Pancreas (tissue), 10 donors: ENCODE data around the gene RSAD2. TPM values are rescaled to one million over a fixed set of nuclear protein-coding genes. Genes with fewer than 3 reads are reported as not detected.

Experiments used
- ATAC-seq, 4 donors: fragments of 200-7000 bp; cut with Tn5 transposase; one replicate each; pipeline versions ENCODE4 v1.8.0 to v1.9.1; 2020; ENCODE audit warnings: mild to moderate bottlenecking in 4 of 4, moderate library complexity in 4 of 4
- DNase-seq, 6 donors: peaks; one replicate each; pipeline ENCODE4 v3.0.0-alpha.2; 2020
- FAIRE-seq: peaks from 2 replicates; lab custom pipeline; 2012; peaks lifted over from hg19 to GRCh38; lab: Jason Lieb, UNC
- H3K27ac ChIP-seq, 4 donors: fragments of 200-600 bp; sonication (generic); 1 replicate in 3 of 4; 2 replicates in 1 of 4; pipeline versions ENCODE4 v1.5.0 to v1.8.0; 2020
- H3K27me3 ChIP-seq, 4 donors: fragments of 200-600 bp; one replicate each; pipeline ENCODE4 v1.8.0; 2021
- H3K36me3 ChIP-seq, 3 donors: fragments of 200-600 bp; sonication (generic) in 1 of 3; one replicate each; pipeline versions ENCODE4 v1.5.0 to v1.8.0; 2020 to 2021
- H3K4me1 ChIP-seq, 3 donors: fragments of 200-600 bp; one replicate each; pipeline ENCODE4 v1.8.0; 2021
- H3K4me3 ChIP-seq, 4 donors: fragments of 200-600 bp; sonication (generic) in 2 of 4; one replicate each; pipeline versions ENCODE4 v1.5.0 to v1.8.0; 2020 to 2021
- H3K9me3 ChIP-seq, 4 donors: fragments of 200-600 bp; one replicate each; pipeline ENCODE4 v1.8.0; 2021
- WGBS, 2 donors: extraction: QIAGEN DNeasy Blood & Tissue Kit; methylation state at CpG; one replicate each; pipeline ENCODE4 v1.1.7; 2013; 5-methylcytosine and 5-hydroxymethylcytosine counted together
- intact Hi-C, 3 donors: fragments of 100-400 bp; cut with DNase I; formaldehyde crosslinking; loops; one replicate each; pipeline versions ENCODE4 v1.11.1 to v1.14.2; 2022
- polyA plus RNA-seq, 2 donors: library from polyadenylated mRNA; stranded (reverse); fragments of 200-250 nt; gene quantifications; one replicate each; pipeline ENCODE4 v1.2.3, GENCODE V29; 2013
- total RNA-seq, 6 donors: library from RNA; stranded (reverse); fragmentation: NEBNext Ultra II Directional in 4 of 6; extraction: Animal tissue kit (Norgen Biotek cat#: 25700) in 4 of 6; gene quantifications; one replicate each; pipeline versions ENCODE4 v1.2.1 to v1.2.4, GENCODE V29; 2021 to 2023
- TF ChIP-seq, protein P1 (sequence below), 4 donors: fragments of 200-600 bp; sonication (generic) in 3 of 4; IDR thresholded peaks; one replicate each; pipeline versions ENCODE4 v1.5.0 to v1.8.0; 2021; ENCODE audit warnings: antibody characterized with exemption in 4 of 4
- donor health status: healthy with polysubstance abuse.
- donor health status: DM: no; HTN: no; CAD: no; lungs with moderate emphysema.
- donor health status: DM: no; HTN: no; CAD: no.
- donor health status: control.
- donor health status: control.
- donor health status: Bipolar disorder and iron deficiency.
- donor health status: DM: yes; HTN: yes; CAD: no.
- donor health status: DM: no; HTN: no; CAD: no.
- donor health status: DM: no; HTN: no; CAD: no.
- donor health status: DM: yes; HTN: yes; CAD: no.

RSAD2 gene
- total and polyA plus RNA-seq, 8 donors: 0.60 to 2.9 (median 1.9) TPM

DNA sequence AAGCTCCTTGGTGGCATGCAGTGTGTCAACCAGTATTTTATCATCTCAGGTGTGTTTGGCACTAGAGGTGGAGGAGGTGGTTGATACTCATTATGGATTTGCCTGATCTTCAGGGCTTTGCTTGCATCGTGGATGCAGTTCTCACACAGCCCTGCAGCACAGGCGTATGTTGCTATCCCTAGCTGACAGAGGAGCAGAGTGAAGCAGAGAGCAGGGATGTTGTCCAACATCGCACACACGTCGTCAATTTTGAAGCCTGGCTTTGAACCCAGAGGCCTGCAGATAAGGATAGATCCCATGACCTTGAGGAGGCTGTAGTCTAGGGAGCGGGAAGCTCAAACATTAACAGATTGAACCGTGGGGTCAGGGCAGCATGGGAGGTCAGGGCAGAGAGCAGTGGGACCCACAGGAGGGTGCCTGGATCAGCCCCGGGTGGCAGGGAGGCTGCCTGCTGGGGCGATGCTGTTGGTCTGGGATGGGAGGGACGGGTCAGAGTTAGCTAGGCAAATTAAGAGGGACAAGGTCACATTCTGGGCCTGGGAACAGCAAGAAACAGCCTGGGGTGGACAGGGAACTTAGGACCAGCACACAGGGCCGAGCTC, 43.8 kb downstream of the RSAD2 start:
- H3K27ac ChIP-seq: peak overlapping the region; percentile 28 to 68 (median 31)

DNA sequence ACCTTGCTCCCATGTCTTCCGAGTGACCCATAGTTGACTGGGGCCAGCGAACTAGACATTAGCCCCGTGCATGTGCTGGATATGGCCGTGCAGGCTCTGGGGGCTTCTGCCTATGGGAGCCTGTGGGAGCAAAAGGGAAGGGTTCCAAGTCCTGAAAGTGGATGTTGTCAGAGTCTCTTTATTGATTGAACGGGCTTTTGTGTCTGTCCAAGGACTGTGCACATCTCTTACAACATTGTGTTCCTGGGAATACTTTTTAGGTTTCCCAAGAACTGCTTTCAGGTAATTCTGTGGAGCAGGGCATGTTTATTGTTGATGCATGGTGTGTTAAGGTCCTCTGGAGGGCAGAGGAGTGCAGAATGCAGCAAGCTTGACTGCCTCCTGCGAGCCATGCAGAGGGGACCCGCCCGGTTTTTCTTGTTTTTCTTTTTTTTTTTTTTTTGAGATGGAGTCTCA, 44.7 kb downstream of the RSAD2 start:
- Histone ChIP-seq H3K4me3 (no peak overlapping the region), H3K36me3 (no peaks in the 10 kb centered on the region), H3K27ac (peak overlapping the region in 1 of 4 donors; percentile 28), H3K27me3 (no peaks in the 10 kb centered on the region), H3K9me3 (no peaks in the 10 kb centered on the region), H3K4me1 (peaks cover 22 to 67% (median 66%) of the 10 kb centered on the region in 3 donors)
- TF ChIP-seq, protein P1, sequence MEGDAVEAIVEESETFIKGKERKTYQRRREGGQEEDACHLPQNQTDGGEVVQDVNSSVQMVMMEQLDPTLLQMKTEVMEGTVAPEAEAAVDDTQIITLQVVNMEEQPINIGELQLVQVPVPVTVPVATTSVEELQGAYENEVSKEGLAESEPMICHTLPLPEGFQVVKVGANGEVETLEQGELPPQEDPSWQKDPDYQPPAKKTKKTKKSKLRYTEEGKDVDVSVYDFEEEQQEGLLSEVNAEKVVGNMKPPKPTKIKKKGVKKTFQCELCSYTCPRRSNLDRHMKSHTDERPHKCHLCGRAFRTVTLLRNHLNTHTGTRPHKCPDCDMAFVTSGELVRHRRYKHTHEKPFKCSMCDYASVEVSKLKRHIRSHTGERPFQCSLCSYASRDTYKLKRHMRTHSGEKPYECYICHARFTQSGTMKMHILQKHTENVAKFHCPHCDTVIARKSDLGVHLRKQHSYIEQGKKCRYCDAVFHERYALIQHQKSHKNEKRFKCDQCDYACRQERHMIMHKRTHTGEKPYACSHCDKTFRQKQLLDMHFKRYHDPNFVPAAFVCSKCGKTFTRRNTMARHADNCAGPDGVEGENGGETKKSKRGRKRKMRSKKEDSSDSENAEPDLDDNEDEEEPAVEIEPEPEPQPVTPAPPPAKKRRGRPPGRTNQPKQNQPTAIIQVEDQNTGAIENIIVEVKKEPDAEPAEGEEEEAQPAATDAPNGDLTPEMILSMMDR (IDR thresholded peaks at IDR 0.05): peak in 1 of 4 donors; percentile 8
- DNase-seq: peak in 1 of 6 donors; percentile 40
- intact Hi-C loops: loop anchor here in 1 of 3 donors (10.0 kb wide), 1 partner anchor 123 kb away; no protein-coding TSS in a partner anchor
- peak in 3 of 4 donors; percentile 20 to 31 (median 25) for ATAC-seq
- 39 to 41% methylated on average over 8 of the region's 8 CpGs for WGBS, 2 donors
- no peak for FAIRE-seq

More for the DNA sequence above, 43.8 kb downstream of the RSAD2 start:
- intact Hi-C loops: loop anchor here in 1 of 3 donors (10.0 kb wide), 1 partner anchor 123 kb away; no protein-coding TSS in a partner anchor
- no peaks in the 10 kb centered on the region for H3K36me3 ChIP-seq
- H3K27me3 ChIP-seq: no peaks in the 10 kb centered on the region
- peak in 3 of 4 donors; percentile 5 to 10 (median 6) for ATAC-seq
- WGBS, 2 donors: 17 to 19% methylated on average over 11 of the region's 11 CpGs
- FAIRE-seq: no peak
- no peak overlapping the region for H3K4me3 ChIP-seq
- no peaks in the 10 kb centered on the region for H3K9me3 ChIP-seq
- TF ChIP-seq, protein P1 (IDR thresholded peaks at IDR 0.05): no peak
- peaks cover 22 to 65% (median 58%) of the 10 kb centered on the region in 3 donors for H3K4me1 ChIP-seq
- DNase-seq: peak in 2 of 6 donors; percentile 36 to 48

DNA sequence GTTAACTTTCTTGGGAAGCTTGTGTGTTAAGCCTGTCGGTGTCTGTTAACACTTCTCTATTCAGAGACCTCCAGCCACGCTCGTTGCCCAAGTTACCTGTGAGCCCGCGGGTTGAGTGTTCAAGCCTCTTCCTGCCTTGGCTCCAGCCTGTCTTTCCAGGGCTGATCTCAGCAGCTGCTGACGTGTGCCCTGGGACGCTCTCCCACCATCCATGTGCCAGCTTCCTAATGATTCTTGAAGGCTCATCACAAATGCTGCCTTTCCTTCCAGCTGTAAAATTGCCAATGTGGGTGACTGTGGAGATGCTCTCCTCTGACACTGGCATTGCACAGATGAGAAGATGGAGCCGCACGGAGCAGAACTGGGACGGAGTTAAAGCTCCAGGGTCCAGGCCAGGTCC, 45.7 kb downstream of the RSAD2 start:
- H3K36me3 ChIP-seq: no peaks in the 10 kb centered on the region
- WGBS, 2 donors: 71 to 76% methylated on average over 10 of the region's 10 CpGs
- no peak for FAIRE-seq
- H3K4me3 ChIP-seq: no peak overlapping the region
- TF ChIP-seq, protein P1 (IDR thresholded peaks at IDR 0.05): no peak
- no peaks in the 10 kb centered on the region for H3K9me3 ChIP-seq
- H3K27me3 ChIP-seq: no peaks in the 10 kb centered on the region
- H3K4me1 ChIP-seq: peaks cover 33 to 78% (median 77%) of the 10 kb centered on the region in 3 donors
- no peak for DNase-seq
- no peak overlapping the region for H3K27ac ChIP-seq
- intact Hi-C loops: loop anchor here in 1 of 3 donors (10.0 kb wide), 1 partner anchor 121 kb away; no protein-coding TSS in a partner anchor
- ATAC-seq: no peak

DNA sequence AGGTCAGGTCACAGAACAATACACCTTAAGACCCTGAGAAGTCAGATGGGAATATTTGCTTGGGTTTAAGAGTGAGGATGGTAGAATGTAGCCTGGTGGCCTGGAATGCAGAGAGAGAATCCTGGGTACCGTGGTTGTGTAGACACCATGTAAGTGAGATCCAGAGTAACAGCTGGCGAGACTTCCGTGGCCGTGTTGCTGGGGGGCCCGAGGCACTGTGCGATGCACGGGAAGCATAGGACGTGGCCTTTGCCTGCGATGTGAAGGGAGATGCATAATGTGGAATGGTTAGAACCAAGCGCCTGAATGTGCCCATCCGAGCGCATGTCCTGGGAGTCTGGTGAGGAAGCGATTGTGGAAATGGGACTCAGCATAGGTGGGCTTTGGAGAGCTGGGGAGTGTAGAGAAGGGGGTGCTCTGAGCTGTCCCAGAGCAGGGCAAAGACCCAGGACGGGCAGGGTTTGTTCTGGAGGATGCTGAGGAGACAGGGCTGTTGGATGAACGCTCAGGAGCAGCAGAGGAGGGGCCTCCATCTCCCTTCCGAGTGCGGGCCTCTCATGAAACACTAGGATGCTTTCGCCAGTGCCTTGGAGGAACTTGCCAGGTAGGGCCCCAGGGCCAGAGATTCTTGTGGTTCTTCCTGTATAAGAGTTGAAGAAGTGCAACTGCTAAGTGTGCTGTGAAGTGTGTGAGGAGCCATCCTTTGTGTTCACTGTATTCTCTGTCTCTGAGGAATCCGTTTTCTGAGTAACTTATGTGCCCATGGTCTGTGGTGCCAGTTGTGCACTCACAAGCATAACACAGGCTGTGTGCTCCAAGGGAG, 46.7 kb downstream of the RSAD2 start:
- H3K36me3 ChIP-seq: no peaks in the 10 kb centered on the region
- ATAC-seq (no peak), FAIRE-seq (no peak), DNase-seq (no peak)
- no peaks in the 10 kb centered on the region for H3K9me3 ChIP-seq
- peaks cover 34 to 85% (median 80%) of the 10 kb centered on the region in 3 donors for H3K4me1 ChIP-seq
- intact Hi-C loops: loop anchor here in 1 of 3 donors (10.0 kb wide), 1 partner anchor 120 kb away; no protein-coding TSS in a partner anchor
- TF ChIP-seq, protein P1 (IDR thresholded peaks at IDR 0.05): no peak
- H3K27me3 ChIP-seq: no peaks in the 10 kb centered on the region
- WGBS, 2 donors: 91 to 95% methylated on average over 19 of the region's 19 CpGs
- H3K27ac ChIP-seq: peak overlapping the region in 2 of 4 donors; percentile 36 to 44
- H3K4me3 ChIP-seq: no peak overlapping the region
